CD4-positive, alpha-beta T cell treated with Interleukin-12 subunit alpha and Interleukin-12 subunit beta, for 1 hour (primary cell): ENCODE results near the gene DNAJC5.
A peak's percentile ranks its signal among the peaks of the same experiment; 100 is the strongest.

Experiments
- DNase-seq: peaks from one replicate; pipeline ENCODE4 v3.0.0-alpha.2; 2020

DNAJC5 gene

DNA sequence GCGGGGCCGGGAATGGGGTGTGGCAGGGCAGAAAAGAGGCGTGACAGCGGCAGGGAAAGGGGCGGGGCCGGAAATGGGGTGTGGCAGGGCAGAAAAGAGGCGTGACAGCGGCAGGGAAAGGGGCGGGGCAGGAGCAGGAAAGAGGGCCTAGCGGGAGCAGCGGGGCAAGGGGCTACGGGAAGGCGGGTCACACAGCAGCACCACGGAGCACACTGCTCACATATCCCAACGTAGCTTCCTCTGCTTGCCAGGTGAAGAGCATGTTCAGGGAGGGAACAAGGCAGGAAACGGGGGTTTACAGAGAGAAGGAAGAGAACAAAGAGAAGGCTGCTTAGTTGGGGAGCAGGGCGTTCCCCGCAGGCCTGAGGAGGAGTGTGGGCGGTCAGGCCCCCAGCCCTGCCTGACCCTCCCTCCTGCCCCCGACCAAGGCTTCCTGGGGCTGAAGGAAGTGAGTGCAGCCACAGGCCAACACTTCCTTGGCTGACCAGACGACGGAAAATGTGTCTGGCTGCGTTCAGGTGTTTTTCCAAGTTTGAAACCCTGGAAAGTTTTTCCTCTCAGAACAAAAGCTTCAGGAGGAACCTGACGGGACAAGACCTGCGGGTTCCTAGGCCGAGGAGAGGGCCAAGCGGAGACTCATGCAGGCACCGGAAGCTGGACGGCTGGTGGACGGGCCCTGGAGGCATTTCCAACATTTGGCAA is 47.5 kb downstream of the DNAJC5 start:
- peak; percentile 42 for DNase-seq

GRCh38 chr20:63942969-63943807 is 48.3 kb downstream of the DNAJC5 start:
- no peak for DNase-seq

GRCh38 chr20:63943808-63944077 is 48.8 kb downstream of the DNAJC5 start:
- DNase-seq = no peak

DNA sequence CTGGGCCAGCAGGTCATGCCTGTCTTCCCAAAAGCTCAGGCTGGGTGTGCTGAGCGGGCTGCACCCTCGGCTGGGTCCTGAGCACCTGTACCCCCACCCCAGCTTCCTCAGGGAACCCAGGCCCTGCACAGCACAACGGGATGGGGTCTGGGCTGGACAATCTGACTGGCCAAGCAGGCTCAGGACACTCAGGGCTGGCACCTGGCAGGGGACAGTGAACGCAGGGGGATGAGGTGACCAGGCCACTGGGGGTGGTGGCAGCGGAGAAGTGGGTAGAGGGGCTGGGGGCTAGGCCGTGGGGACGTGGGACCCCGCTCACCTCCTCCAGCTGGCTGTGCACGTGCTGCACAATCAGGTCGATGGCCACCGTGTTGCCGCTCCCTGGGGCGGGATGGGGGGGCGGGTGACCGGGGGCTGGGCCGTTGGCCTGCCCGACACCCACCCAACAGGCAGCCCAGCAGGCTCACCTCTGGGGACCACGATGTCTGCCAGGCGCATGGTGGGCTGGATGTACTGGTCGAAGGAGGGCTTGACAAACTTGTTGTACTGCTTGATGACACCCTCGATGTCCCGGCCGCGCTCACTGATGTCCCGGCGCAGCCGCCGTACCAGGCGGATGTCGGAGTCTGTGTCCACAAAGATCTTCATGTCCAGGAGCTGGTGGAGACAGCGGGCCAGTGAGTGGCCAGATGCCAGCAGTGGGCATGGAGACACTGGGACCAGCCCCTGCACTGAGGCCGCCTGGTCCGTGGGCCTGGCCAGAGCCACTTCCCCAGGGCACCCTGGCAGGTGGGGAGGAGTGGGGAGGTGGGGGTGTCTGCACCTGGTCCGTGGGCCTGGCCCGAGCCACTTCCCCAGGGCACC is 49.4 kb downstream of the DNAJC5 start:
- no peak for DNase-seq

DNA sequence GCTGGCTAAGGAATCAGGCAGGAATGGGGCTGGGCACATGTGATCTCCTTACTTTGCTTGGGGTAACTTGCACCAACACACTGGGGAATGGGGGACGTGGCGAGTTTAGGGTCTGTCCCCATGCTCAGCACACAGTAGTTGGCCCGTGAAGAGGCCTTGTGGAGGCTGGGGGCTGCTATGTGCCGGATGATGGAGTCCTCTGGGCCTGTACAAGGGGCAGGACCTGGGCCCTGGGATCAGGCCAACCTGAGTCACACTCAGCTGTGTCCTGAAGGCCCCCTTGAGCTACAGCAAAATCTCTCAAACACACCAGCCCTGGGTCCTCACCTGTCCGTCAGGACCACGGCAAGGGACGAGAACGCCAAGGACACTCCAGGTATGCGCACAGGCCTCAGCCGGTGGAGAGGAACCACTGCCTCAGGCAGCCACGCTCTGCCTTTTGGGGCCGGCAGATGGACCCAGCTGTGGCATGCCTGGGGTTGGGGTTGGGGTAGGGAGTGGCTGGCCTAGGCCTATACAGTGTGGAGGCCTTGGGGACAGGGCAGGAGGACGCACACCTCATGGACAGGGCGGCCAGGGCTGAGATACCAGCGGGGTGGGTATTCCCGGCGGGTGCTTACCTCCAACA is 50.2 kb downstream of the DNAJC5 start:
- no peak for DNase-seq

- no peak for DNase-seq
These were observed 51.3 kb downstream of the DNAJC5 start for GRCh38 chr20:63945921-63946920.

GRCh38 chr20:63946986-63947637 is 52.2 kb downstream of the DNAJC5 start:
- DNase-seq = no peak

DNA sequence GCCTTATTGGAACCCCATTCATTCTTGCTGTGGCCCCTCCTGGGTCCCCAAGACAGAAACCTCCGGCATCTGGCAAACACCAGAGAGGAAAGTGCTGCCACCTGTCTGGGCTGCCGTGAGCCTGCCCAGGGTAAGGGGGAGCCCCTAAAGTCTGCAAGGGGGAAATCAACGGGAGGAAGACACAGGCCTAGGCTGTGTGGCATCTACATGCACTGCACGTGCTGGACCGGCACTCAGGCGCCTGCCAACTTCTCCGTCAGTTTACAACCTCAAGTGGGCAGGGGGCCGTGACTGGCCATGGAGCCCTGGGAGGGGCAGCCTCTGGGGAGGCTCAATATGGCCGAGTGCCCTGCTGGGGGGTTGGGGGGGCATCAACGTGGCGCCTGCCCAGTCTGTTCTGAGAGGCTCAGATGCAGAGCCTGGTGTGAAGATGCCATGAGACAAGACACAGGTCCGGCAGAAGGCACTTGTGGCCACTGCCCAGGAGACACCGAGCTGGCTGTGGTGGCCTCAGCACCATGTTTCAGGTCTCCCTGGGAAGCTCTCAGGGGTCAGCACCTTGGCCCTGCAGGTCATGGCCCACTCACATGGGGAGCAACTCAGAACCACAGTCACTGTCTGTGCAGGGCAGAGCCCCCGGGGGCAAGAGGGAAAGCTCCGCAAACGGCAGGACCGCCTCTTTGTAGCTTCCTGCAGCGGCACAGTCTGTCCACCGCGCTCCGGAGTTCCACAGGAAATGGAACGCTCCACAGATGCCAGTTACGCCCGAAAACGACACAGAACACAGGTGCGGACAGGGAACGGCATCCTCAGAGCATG is 52.9 kb downstream of the DNAJC5 start:
- peak; percentile 33 for DNase-seq

DNA sequence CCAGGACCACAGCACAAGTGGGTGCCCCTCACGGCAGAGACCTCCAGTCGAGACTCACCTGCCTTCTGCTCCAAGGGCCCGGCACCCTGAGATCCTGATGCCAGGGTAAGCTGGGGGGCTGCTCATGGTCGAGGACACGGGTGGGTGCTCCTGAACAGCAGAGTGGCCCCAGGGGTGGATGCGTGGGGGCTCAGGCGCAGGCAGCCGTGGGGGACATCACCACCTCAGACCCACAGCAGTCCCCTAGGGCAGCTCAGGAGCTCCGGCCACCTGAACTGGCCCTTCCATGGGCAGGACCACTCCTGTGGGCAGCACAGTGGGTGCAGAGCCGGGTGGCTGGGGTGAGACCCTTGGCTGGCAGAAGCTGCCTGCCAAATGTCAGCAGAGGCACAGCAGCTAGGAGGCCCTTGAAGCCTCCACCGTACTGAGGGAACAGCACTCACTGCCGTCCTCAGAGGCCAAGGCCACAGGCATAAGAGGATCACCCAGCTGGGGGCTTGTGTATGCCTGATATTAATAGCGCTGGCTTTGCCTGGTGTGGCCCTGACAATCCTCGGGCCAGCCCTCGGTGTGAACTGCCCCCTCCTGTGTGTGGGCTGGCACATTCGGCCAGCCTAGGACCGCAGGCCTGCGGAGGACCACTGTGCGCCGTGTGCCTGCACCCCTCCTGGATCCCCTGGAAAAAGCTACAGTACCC is 55.9 kb downstream of the DNAJC5 start:
- no peak for DNase-seq

GRCh38 chr20:63951398-63952209 is 56.7 kb downstream of the DNAJC5 start:
- DNase-seq = no peak

GRCh38 chr20:63952210-63952535 is 57.2 kb downstream of the DNAJC5 start:
- no peak for DNase-seq

GRCh38 chr20:63952769-63953168 is 57.8 kb downstream of the DNAJC5 start:
- DNase-seq = no peak

GRCh38 chr20:63953764-63954429 is 59.0 kb downstream of the DNAJC5 start:
- no peak for DNase-seq

- DNase-seq = peak; percentile 41
These were observed 60.4 kb downstream of the DNAJC5 start for GRCh38 chr20:63955281-63955826.

- DNase-seq = peak; percentile 91
These were observed 61.1 kb downstream of the DNAJC5 start, which contains the start of gene UCKL1 for GRCh38 chr20:63955827-63956663. Gene UCKL1, minus strand, starts transcription at chr20:63956416. Its CDS starts 44 bp downstream, at chr20:63956372.

DNA sequence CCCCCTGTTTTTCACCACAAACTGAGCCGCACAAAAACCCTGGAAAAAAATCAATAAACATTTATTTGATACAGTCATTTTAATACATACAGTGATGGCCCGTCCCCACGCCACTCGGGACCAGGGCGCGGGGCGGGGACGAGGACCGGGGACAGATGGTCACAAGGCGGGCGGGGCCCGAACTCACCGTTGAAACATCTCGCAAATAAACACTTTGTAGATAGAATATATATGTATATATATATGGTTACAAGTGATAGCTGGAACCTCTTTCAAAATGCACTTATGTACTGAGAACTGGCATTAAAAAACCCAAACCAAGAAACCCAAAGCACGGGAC is 61.7 kb downstream of the DNAJC5 start:
- no peak for DNase-seq
